GM19240 (cell line): ENCODE data around the gene PUM1.

ENCODE experiments used
- DNase-seq: peaks from one replicate; pipeline ENCODE4 v3.0.0; 2011; ENCODE audit warnings: low spot score; ENCODE audit not compliant: insufficient read length

The PUM1 gene

DNA sequence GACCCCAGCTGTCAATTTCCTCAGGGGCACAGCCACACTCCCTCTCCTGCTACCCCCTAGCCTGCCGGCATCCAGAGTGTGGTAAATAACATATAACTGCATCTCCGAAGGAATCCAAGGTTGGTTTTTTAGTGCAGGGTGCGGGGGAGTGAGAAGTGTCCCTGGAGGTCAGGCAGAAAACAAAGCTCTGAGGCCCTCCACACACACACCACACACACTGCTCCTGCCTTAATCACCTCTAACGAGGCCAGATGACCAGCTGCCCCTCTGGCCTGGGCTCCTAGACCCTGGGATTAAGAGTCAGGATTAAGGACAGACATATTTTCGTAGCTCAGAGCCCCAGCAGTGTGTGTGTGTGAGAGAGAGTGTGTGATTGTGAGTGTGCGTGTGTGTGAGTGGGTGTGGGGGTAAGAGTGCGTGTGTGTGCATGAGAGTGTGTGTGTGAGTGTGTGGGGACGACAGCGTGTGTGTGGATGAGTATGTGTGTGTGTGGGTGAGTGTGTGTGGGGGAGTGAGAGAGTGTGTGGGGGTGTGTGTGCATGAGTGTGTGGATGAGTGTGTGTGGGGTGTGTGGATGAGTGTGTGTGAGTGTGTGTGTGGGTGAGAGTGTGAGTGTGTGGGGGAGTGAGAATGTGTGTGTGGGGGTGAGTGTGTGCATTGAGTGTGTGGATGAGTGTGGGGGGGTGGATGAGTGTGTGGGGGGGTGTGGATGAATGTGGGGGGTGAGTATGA, 171.6 kb downstream of the PUM1 start:
- no peak for DNase-seq

DNA sequence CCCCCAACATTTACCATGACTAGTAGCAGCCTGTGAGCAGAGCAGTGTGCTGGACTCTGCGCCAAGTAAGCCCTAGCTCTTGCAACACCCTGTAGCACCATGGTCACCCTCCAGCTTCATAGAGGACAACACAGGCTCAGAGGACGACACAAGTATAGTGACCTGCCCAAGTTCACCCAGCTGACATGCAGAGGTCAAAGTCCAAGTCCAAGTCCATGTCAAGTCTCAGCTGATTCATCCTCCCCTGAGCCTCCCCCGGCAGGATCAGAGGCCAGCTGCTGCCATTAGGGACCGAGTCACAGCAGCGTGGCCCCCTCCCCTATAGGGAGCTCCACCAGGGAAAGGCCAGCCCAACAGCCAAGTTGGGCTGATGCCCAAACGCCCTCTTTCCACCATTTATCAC, 172.8 kb downstream of the PUM1 start:
- no peak for DNase-seq

DNA sequence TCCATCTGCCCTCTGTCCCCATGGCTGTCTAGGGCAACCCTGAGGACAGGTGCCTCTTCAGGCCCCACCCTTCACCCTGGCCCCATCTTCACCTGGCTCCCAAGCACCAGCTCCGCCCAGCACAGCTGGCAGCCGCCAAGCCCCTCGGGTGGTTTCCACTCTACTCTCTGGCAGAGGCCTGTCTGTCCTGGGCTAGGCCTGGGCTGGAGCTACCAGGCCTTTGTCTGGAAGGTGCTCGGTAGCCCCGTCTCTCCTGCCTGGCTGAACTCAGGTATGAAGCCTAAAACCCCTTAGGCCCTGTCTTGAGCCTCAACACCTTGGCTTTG, 174.3 kb downstream of the PUM1 start:
- no peak for DNase-seq

DNA sequence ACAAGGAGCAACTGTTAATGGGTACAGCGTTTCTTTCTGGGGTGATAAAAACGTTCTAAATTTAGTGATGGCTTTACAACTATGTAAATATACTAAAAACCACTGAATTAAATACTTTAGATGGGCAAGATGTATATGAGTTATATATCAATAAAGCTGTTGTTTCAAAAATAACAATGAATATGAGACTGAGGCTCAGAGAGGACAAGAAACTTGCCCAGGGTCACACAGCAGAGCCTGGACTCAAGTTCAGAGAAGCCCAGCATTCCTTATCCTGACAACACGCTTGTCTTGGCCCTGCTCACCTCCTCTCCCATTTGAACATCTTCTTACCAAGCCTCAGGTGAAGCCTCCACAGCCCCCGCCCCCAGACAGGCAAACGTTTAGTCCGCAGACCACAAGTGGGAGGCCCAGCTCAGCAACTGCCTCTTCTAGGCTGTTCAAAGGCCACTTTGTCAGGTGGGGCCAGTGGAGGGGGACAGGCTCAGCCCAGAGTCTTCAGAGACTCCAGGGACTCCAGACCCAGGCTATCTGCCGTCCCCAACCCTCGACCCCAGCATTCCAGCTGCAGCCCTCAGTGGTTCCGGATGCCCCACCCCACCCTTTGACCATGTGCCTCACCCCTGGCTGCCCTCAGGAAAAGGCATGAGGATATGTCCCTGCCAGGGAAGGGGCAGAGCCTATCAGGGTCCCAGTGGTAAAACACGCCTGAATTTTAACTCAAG, 174.9 kb downstream of the PUM1 start:
- DNase-seq, result no peak

DNA sequence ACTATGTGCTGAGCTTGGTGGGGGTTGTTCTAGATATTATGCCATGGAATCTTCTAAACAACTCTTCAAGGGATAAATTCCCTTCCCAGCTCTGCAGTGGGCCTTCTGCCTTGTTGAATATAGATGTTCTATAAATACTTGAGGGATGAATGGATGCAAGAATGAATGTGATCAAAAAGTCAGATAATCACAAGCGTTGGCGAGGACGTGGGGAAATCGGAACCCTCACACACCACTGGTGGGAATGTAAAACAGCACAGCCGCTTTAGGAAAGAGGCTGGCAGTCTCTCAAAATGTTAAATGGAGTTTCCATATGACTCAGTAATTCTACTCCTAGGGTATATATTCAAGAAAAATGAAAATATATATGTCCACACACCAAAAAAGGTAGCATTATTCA, 176.0 kb downstream of the PUM1 start:
- DNase-seq, result no peak

DNA sequence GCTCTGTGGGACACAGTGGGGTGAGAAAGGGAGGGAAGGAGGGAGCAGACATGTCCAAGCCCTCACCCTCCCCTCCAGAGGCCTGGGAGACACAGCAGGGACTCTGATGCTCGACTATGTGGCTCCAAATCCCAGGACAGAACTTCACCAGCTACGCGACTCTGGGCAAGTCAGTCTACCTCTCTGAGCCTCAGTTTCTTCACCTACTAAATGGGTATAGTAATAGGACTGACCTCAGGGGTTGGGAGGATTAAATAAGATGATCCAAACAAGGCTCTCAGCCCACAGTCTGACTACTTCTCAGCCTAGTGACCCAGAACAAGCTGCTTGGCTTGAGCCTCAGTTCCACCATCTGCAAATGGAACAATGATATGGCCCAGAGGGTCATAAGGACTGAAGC, 176.5 kb downstream of the PUM1 start:
- DNase-seq, result no peak

DNA sequence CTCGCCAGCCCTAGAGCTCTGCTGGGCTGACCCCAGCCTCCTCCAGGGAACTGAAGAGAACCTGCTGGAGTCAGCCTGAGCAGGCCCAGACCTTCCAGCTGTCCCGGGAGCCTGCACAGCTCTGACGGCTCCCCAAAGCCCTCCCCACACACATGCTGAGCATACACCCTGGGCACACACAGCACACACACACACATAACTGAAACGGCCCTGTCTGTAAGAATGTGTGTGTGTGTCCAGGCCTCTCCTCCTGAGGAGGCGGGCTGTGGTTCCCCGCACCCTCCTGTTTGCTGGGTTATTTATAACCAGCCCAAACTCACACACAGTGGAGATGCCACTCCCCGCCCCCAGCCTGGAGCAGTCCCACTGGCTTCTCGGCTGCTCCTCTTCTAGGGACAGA, 177.1 kb downstream of the PUM1 start:
- no peak for DNase-seq

DNA sequence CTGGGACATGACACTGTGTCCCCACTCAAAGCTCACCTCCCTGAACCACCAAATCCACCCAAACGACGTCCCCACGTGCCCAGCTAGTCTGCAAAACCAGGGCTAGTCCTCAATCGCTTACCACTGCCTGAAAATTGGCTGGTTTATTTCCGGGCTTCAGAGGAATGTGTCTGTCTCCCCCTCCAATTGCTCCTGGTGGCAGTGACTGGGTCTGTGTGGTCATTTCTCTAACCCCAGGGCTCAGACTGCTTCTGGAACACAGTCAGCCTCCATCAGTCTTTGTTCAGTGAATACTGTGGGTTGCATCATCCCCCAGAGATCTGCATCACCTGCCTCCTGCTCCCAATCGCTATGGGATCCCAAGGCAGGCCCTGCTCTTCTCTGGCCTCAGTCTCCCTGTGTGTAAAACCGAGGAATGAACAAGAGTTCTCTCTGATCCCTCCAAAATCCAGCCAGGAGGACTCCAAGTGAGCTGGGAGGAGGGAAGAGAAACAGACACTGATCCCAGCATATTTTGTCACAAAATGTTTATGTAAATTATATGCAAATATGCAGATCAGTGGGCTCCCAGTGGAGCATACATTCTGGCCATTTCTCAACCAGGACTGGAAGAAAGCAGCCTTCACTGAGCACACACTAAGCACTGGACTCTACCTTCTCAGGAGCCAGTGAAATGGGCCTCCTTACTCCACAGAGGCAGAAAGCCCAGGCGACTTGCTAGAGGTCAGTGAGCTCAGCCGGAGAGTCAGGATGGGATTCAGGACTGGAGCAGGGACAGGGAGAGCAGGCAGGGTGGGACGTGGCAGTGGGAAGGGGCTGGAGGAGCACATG, 177.8 kb downstream of the PUM1 start:
- no peak for DNase-seq

DNA sequence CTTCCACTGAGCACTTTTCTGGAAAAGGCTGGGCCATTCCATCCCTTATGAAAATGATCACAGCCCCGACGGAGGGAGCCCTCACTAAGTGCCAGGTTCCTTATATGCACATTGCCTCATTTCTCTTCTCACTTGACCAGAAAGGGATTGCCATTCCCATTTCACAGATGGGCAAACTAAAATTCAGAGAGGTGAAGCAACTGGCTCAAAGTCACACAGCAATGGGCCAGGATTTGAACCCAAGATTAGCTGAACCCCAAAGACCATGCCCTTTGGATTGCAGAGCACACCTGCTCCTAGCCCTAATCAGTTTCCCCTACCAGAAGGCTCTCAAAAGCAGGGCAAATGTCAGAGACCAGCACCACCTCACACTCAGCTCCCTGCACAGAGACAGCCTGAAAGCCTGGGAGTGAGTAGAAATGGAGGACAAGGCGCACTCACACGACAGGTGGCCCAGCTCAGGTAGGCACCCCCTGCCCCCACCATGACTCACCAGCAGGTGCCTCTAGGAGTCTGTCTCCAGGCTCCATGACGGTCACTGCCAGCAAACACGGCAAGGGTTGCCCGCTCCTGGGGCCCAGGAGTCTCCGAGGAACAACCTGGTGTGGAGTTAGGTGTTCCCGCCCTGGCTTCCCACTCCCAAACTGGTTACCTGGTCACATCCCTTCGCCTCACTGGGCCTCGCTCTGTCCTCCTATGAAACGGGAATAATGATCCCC, 178.6 kb downstream of the PUM1 start:
- DNase-seq, result no peak

DNA sequence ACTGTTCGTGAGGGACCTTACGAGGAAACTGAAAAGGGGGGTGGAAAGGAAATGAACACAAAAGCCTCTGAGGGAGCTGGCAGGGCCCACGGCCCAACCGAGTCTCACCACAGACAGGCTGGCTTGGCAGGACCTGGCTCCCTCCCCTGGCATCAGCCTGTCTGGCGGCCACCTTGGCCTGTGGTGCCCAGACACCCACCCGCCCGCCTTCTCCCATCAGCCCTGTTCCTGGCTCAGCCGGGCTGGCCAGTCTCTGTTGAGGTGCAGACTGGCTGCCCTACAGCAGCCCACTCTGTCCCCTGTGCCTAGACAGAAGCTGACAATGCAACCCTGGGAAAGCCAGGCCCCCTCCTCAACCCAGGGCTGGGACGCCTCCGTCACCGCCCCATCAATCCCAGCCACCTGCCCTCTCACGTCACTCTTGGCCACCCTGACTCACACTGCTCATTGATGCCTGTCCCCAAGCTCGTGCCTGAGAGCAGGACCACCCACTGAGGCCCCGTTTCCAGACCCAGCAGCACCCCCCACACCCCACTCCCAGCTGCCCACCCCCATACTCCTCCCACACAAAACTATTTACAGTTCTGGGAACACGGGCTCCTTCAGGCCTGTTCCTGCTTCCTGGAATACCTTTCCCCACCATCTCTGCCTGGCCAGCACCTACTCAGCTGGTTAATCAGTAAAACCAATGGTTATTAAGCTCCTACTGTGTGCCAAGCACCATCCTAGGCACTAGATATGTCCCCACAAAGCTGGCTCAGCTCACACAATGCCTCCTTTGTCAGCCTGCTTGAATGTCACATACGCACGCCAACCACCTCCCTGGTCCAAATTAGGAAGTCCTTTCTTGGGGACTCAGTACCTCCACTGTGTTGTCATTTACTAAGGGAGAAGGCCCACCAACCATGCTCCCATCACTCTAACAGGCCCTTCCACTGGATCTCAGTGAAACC, 179.7 kb downstream of the PUM1 start:
- DNase-seq, result no peak

DNA sequence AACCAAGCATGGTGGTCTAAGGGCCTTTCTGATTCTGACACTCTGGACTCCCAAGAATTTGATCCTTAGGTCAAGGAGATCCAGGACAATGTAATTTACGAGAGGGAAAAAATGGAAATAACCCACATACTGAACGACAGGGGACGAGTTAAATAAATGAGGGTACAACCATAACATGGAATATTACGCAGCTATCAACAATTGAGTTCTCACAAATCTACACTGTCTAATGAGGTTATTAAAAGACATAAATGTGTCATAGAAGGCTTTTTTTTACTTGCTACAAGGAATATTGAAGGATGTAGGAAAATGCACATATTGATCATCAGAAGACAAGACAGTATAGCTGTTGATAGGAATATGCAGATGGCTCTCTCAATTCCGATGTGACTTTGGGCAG, 180.8 kb downstream of the PUM1 start:
- no peak for DNase-seq

DNA sequence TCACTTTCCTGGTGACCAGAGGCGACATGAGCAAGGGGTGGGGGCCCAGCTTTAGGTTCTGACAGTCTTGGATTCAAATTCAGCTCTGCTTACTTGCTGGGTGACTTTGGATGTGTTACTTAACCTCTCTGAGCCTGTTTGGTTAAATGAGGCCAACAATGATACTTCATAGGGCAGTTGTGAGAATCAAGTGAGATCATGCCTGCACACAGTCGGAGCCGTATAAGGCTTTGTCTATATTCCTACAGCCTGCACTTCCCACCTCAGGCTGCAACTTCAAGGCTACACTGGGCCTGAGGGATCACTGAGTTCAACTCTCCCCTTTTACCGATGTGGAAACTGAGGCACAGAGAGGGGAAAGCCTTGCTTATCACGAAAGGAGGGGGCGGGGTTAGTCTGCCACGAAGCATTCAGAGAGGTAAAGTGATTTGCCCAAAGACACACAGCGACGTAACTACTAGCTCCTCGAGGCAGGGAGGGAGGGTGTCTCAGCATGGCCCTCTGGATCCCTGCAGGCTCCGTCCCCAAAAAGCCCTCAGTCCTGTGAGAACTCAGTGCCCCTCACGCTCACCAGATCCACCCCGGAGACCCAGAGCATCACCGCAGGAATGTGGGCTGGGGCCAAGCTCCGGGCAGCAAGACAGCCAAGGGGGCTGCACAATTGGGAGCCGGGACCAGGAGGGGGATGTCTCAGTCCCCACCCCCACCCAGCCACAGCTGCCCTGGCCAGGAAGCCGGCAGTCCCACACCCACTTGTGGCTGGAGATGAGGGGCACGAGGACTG, 181.9 kb downstream of the PUM1 start:
- DNase-seq, result no peak

DNA sequence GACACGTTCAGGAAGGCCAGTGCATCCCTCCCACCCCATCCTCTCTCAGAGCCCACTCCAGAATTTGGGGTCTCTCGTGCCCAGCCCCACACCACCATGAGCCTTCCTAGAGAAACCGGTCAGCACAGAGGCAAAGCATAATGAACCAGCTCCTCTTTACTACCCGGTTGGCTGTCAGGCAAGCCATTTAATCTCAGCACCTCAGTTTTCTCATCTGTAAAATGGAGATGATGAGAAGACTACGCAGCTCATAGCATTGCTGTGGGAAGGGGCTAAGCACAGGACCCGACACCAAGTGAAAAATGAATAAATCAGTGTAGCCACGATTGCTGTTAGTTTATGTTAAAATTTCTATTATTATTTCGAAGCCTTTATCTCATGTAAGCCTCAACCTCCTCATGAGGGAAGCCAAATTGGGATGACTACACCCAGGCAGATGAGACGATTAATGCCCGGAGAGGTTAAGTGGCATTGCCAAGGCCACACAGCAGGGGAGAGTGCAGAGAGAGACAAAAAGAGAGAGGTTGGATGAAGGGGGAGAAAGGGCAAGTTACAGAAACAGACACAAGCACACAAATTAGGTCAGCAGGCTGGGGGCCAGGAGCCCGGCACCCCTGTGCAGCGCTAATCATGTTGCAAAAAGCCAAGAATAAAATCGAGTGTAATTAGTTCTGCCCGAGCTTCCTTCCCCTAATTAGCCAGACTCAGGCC, 182.7 kb downstream of the PUM1 start:
- no peak for DNase-seq
